Measurements from ENCODE around the gene NUSAP1. TPM values are rescaled to one million over a fixed set of nuclear protein-coding genes. Genes with fewer than 3 reads are reported as not detected.
A peak's percentile ranks its signal among the peaks of the same experiment; 100 is the strongest.

The NUSAP1 gene
- total RNA-seq, 1 experiment from 2014 or later: 146 TPM

DNA sequence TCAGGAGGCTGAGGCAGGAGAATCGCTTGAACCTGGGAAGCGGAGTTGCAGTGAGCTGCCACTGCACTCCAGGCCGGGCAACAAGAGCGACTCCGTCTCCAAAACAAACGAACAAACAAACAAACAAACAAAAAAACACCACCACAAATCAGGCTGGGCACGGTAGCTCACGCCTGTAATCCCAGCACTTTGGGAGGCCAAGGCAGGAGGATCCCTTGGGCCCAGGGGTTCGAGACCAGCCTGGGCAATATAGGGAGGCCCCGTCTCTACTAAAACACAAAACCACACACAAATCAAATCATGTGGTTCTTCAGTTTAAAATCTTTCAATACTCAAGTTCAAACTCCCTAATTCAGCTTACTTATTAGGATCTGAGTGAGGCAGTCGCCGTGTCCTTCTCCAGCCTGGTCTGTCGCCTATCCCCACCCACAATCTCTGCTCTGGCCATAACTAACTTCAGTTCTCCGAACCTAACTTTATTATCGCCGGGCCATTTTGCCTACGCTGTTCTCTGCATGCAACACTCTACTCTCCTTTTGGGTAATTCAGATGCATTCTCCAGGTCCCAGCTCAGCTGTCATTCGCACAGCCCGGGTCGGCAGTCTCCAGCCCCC is 83.6 kb downstream of the NUSAP1 start:
- H3K4me1 ChIP-seq (ENCODE audit: control insufficient read depth in 1 of 2, insufficient read depth in 2 of 2, low read length in 2 of 2): peaks cover 2 to 14% of the 10 kb centered on the region in 2 experiments; a peak in 3 of 4 replicates
- no peaks in the 10 kb centered on the region for H3K27me3 ChIP-seq (ENCODE audit: insufficient read depth, low read length)
- H3K4me3 ChIP-seq (replicated peaks in 1 of 2; ENCODE audit: low read depth in 1 of 2, low read length in 2 of 2): peak overlapping the region; percentile 75 to 90
- H3K27ac ChIP-seq (ENCODE audit: low read depth, low read length): peak overlapping the region; percentile 41
- ATAC-seq (peak; percentile 37), DNase-seq (ENCODE audit: low read depth, low spot score) (no peak)
- ChIA-PET RAD21 (ENCODE audit: low non-redundant PET in 1 of 2, low total read pairs in 2 of 2, uncharacterized antibody in 2 of 2, unreplicated experiment in 2 of 2) (interaction anchor here in 1 of 2 experiments (0.7 kb wide), 2 partner anchors 64 to 79 kb away, joined by 3 read pairs; no protein-coding TSS in a partner anchor), POLR2A (no interaction called here), CTCF (no interaction called here)
- H3K79me2 ChIP-seq (ENCODE audit: insufficient read depth, low read length): peaks cover 54% of the 10 kb centered on the region
- peak overlapping the region; percentile 70 for H3K9ac ChIP-seq (ENCODE audit: low read length)
- intact Hi-C loops (cut with micrococcal nuclease): no loop called here
- TF ChIP-seq, protein P1, sequence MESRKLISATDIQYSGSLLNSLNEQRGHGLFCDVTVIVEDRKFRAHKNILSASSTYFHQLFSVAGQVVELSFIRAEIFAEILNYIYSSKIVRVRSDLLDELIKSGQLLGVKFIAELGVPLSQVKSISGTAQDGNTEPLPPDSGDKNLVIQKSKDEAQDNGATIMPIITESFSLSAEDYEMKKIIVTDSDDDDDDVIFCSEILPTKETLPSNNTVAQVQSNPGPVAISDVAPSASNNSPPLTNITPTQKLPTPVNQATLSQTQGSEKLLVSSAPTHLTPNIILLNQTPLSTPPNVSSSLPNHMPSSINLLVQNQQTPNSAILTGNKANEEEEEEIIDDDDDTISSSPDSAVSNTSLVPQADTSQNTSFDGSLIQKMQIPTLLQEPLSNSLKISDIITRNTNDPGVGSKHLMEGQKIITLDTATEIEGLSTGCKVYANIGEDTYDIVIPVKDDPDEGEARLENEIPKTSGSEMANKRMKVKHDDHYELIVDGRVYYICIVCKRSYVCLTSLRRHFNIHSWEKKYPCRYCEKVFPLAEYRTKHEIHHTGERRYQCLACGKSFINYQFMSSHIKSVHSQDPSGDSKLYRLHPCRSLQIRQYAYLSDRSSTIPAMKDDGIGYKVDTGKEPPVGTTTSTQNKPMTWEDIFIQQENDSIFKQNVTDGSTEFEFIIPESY (IDR thresholded peaks at IDR 0.05; ENCODE audit: extremely low read depth, insufficient replicate concordance, low read length): no peak
- TF ChIP-seq, protein P2, sequence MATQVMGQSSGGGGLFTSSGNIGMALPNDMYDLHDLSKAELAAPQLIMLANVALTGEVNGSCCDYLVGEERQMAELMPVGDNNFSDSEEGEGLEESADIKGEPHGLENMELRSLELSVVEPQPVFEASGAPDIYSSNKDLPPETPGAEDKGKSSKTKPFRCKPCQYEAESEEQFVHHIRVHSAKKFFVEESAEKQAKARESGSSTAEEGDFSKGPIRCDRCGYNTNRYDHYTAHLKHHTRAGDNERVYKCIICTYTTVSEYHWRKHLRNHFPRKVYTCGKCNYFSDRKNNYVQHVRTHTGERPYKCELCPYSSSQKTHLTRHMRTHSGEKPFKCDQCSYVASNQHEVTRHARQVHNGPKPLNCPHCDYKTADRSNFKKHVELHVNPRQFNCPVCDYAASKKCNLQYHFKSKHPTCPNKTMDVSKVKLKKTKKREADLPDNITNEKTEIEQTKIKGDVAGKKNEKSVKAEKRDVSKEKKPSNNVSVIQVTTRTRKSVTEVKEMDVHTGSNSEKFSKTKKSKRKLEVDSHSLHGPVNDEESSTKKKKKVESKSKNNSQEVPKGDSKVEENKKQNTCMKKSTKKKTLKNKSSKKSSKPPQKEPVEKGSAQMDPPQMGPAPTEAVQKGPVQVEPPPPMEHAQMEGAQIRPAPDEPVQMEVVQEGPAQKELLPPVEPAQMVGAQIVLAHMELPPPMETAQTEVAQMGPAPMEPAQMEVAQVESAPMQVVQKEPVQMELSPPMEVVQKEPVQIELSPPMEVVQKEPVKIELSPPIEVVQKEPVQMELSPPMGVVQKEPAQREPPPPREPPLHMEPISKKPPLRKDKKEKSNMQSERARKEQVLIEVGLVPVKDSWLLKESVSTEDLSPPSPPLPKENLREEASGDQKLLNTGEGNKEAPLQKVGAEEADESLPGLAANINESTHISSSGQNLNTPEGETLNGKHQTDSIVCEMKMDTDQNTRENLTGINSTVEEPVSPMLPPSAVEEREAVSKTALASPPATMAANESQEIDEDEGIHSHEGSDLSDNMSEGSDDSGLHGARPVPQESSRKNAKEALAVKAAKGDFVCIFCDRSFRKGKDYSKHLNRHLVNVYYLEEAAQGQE (IDR thresholded peaks at IDR 0.05; ENCODE audit: low read depth): no peak
- TF ChIP-seq TCF7L2 (IDR thresholded peaks at IDR 0.05; ENCODE audit: borderline replicate concordance, extremely low read depth, insufficient read depth, insufficient read length) (no peak), CEBPB (IDR thresholded peaks at IDR 0.05; ENCODE audit: low read depth) (no peak), FOSL1 (IDR thresholded peaks at IDR 0.05; ENCODE audit: low read depth) (no peak), SP1 (IDR thresholded peaks at IDR 0.05; ENCODE audit: low read depth) (no peak), RAD21 (IDR thresholded peaks at IDR 0.05; ENCODE audit: low read depth) (no peak), YY1 (IDR thresholded peaks at IDR 0.05; ENCODE audit: extremely low read depth, insufficient replicate concordance, low read depth, low read length) (no peak)
- TF ChIP-seq, protein P3, sequence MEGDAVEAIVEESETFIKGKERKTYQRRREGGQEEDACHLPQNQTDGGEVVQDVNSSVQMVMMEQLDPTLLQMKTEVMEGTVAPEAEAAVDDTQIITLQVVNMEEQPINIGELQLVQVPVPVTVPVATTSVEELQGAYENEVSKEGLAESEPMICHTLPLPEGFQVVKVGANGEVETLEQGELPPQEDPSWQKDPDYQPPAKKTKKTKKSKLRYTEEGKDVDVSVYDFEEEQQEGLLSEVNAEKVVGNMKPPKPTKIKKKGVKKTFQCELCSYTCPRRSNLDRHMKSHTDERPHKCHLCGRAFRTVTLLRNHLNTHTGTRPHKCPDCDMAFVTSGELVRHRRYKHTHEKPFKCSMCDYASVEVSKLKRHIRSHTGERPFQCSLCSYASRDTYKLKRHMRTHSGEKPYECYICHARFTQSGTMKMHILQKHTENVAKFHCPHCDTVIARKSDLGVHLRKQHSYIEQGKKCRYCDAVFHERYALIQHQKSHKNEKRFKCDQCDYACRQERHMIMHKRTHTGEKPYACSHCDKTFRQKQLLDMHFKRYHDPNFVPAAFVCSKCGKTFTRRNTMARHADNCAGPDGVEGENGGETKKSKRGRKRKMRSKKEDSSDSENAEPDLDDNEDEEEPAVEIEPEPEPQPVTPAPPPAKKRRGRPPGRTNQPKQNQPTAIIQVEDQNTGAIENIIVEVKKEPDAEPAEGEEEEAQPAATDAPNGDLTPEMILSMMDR (IDR thresholded peaks at IDR 0.05 in 2 of 3, conservative IDR thresholded peaks at IDR 0.05 in 1 of 3; ENCODE audit: borderline replicate concordance in 1 of 3, insufficient read depth in 1 of 3, low read depth in 2 of 3, low read length in 2 of 3): no peak
- no peaks in the 10 kb centered on the region for H3K36me3 ChIP-seq (ENCODE audit: control insufficient read depth in 1 of 2, insufficient read depth in 2 of 2, low read length in 2 of 2)
- H2AFZ ChIP-seq (ENCODE audit: low read depth, low read length, poor library complexity, severe bottlenecking): peak overlapping the region; percentile 21
- no peaks in the 10 kb centered on the region for H3K9me3 ChIP-seq (ENCODE audit: control insufficient read depth in 1 of 2, insufficient read depth in 1 of 2, low read depth in 1 of 2, low read length in 2 of 2)
- H3K9me2 ChIP-seq (ENCODE audit: insufficient read depth): no peaks in the 10 kb centered on the region
- BruUV-seq (replicated peaks): TSS peak; percentile 94
- peaks cover 13% of the 10 kb centered on the region; the same call in 1 of the 2 replicates for H4K20me1 ChIP-seq (ENCODE audit: insufficient read depth)
- peak overlapping the region; percentile 94 for H3K4me2 ChIP-seq (ENCODE audit: low read length)

All from HCT116 (cell line).